GM21723 (cell line): ENCODE results near the gene CRIP1.

Experiments
- ATAC-seq: cut with Tn5 transposase; IDR thresholded peaks from one replicate; pipeline ENCODE4 v1.9.1; 2021; ENCODE audit warnings: mild to moderate bottlenecking, moderate library complexity; ENCODE audit not compliant: unreplicated experiment

Gene CRIP1

GRCh38 chr14:105531088-105531893, 44.6 kb downstream of the CRIP1 start:
- no peak for ATAC-seq

GRCh38 chr14:105531894-105532623, 45.4 kb downstream of the CRIP1 start:
- ATAC-seq, result no peak

GRCh38 chr14:105532735-105533141, 46.1 kb downstream of the CRIP1 start:
- ATAC-seq, result no peak

GRCh38 chr14:105533391-105533790, 46.7 kb downstream of the CRIP1 start:
- ATAC-seq, result no peak

- no peak for ATAC-seq
Observed at GRCh38 chr14:105533811-105534498, 47.3 kb downstream of the CRIP1 start.

- no peak for ATAC-seq
Observed at GRCh38 chr14:105534586-105534985, 47.9 kb downstream of the CRIP1 start.

- no peak for ATAC-seq
Observed at GRCh38 chr14:105536051-105536450, 49.4 kb downstream of the CRIP1 start.

GRCh38 chr14:105536691-105537579, 50.2 kb downstream of the CRIP1 start:
- ATAC-seq, result no peak

GRCh38 chr14:105537580-105538474, 51.1 kb downstream of the CRIP1 start:
- ATAC-seq, result no peak
